Activated CD4-positive, alpha-beta T cell treated with anti-CD3 and anti-CD28 coated beads for 1 hour (primary cell): Measurements from ENCODE around the gene GFM1.

Source experiments
- DNase-seq: peaks from one replicate; pipeline ENCODE4 v3.0.0-alpha.2; 2020

Gene GFM1

DNA sequence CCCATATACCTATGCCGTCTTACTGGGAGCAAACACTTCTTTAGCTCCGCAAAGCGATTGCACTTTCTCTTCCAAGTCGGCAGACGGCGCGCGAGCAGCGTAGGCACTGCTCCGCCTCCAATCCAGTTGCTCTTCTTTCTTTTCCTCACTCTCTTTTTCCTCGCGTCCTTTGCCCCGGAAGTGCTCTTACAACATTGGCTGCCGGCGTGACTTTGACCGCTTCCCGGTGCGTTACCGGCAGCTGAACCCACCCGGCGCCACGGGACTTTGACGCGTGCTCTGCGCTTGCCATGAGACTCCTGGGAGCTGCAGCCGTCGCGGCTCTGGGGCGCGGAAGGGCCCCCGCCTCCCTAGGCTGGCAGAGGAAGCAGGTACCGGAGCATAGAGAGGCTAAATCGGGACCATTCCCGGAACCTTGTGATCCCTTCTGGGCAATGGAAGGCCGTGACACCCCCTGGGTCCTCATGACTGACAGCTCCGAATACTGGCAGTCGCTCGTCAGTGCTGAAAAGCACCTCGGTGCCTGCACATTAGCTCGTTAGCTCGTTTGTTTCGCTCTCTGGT lies at the start of gene GFM1:
Gene GFM1 (plus strand): TSS at position 183 of the 564 bp plus-strand sequence. CDS start 108 bp downstream, at position 291.
- DNase-seq, result peak; percentile 78

DNA sequence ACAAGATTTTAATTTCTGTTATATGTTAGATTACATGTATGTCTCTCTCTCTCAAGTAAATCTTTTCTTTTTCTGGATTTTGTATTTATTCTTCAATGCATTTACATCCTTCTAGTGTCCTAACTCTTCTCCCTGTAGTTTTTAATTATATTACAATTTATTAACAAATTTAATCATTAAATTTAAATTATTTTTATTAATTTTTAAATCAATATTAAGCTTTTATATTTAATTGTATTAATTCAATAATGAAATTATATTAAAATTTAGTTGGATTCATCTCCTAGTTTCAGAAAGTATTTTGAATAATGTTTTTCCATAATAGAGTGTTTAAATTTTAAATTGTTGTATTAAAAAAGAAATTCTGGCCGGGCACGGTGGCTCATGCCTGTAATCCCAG lies 43.5 kb upstream of the GFM1 start:
- DNase-seq, result no peak

DNA sequence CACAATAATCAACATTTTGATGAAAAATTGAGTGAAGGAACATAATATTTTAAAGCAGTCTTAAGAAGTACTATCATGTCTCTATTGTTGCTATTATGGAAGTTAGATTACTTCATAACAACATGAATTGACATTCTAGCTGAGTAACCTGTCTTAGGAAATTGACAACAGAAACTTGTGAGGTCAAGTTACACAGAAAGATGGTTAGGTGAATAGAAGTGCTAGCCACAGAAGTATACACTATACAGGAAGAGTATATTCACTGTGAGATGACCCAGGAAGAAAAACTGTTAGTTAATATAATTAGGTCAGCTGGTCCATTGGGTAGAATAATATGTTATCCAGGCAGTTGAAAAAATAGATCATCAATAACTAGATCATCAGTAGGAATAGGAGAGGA lies 42.1 kb upstream of the GFM1 start:
- no peak for DNase-seq

DNA sequence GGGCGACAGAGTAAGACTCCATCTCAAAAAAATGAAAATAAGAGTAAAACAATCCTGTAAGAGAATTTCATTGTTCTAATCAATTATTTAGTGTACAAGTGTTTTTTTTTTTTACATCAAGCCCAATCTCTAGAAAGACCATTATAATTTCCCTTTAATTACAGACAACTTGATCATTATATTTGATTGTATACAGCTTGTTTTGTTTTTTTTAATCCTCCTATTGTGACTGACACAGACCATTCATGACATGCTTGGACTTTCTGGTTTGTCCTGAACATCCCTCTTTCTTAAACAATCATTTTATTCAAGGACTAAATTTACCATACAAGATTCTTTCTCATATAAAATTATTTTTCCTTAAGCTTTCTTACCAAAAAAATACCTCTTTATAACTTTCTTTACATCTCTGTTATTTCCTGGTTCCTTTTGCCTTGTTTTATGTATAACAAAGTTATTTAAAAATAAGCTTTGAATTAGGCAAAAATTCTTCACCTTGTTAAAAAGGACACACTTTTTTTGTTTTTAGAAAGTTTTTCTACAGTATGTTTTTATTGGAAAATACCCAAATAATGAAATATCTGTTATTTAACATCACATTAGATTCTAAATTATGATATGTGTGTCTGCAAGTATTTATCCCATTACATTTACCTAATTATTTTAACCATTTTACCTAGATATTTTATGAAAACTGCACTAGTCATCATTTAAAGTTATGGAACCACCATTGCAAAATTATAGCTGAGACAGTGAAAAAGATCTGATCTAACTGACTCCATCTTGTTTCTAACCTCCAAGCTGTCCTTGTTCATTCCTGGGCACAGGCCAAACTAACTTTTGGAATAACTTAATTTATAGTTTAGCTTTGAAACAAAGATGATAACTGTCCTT lies 26.1 kb upstream of the GFM1 start:
- DNase-seq, result no peak

DNA sequence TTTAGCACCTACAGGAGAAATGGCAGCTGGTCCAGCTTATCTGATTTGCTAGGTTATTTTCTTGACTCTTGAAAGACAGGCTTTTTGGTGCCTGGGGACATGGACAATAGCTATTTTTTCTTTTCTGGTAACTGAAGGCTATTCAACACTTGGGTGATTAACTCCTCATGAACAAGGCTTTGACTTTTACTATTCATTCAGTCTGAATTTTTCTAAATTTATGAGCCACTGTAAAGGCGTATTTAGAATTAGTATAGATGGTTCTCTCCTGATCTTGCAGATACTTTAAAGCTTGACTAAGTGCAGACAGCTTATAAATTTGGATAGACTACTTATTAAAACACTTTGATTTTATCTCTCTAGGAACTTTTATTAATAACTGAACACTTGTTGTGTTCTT lies 18.4 kb upstream of the GFM1 start:
- no peak for DNase-seq

DNA sequence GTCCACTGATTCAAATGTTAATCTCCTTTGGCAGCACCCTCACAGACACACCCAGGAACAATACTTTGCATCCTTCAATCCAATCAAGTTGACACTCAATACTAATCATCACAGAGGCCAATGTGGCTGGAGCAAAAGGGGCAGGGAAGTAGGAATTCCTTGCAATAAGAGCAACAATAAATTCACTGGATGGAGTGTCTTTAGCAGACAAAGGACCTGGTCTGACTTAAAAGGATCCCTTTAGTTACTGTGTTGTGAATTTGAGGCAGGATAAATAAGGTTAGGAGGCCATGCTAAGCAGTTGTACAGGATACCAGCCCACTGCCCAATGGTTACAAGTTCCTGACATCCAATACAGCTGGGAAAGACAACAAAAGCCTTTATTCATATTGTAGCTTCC lies 12.3 kb upstream of the GFM1 start:
- DNase-seq, result no peak

DNA sequence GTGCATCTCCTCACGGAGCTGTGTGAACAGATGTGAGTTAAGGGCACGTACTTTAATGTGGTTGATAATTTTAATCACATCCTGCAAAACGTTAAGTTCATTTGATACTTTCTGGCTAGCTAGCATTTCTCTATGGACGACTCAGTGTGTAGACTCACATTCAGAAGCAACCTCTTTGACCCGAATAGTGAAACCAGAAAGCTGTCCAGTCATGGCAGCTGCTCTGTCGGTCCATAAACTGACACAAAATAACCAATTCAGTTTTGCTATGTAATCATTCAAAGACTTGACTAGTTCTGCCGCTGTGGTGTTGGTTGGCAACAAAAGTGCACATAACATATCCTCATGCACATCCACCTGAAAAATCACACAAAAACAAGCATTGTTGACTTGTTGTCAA lies 3.7 kb upstream of the GFM1 start:
- no peak for DNase-seq

DNA sequence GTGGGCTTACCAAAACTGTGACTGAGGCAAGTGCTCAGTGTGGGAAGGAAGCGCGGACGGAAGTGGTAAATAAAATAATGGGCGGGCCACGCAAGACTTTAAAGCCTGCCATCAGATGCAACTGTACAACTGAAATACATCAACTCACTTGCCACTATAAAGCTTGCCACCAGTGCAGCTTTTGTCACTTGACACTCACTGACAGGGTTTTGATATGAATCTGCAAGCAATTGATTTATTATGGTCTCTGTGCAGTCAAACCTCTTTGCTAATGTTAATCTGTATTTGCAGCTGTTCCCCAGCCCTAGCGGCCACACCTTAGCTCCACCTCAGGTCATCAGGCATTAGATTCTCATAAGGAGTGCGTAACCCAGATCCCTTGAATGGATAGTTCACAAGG lies 2.3 kb upstream of the GFM1 start:
- DNase-seq, result no peak

DNA sequence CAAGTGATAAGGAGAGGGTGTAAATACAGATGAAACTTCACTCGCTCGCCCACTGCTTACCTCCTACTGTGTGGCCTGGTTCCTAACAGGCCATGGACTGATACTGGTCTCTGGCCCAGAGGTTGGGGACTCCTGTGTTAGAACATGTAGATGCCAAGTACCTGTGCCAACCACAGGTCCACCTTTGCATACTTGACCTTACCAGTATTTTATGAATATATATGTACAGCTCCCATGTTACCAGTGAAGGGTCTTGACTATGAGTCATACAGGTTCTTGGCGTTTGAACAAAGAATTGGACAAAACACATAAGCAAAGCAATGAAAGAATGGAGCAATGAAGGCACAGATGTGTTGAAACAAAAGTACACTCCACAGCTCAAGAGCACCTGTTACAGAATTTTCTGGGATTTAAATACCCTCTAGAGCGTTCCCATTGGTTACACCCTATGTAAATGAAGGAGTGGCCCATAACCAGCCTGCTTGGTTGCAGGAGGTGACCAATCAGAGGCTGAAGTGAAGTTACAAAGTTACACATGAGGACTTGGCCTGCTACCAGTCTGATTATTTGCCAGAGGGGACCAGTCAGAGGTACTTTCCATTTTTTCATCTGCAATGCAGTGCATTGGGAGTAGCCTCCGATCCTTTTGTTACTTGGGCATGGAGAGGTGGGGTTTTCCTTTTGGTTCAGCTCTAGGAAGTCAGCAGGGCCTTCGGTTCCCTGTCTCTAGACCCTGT lies 1.7 kb upstream of the GFM1 start:
- no peak for DNase-seq

DNA sequence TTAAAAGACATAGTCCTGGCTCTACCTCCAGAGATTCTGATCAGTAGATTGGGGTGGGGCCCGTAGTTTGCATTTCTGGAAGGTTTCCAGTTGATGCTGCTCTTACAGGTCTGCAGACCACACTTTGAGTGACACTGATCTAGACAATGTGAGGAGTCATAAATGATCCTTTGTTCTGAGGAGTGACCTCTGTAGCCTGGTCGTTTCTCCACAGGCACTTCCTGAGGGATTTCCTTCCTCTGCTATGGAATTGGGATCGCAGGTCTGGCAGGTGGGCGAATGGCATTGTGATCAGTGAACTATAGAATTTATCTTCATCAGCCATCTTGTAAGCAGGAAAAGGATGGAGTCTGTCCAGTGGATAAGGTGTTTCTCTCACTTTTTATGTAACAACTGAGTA lies 5.5 kb downstream of the GFM1 start:
- no peak for DNase-seq

DNA sequence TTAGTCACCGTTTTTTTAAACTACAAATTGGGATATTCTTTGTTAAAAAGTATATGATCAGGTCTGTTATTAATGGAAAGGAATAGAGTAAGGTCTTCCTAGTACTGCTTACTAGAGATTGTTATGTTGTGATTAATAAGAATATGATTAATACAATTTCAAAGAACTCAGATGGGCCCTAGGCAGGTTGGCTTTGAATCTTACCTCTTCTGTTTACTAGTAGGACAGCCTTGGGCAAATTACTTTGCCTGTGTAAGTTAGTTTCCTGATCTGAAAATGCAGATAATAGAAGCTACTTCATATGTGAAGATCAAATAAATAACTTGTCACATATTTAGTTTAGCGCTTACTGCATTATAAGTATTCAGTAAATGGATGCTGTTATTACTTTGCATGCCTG lies 6.9 kb downstream of the GFM1 start:
- no peak for DNase-seq

DNA sequence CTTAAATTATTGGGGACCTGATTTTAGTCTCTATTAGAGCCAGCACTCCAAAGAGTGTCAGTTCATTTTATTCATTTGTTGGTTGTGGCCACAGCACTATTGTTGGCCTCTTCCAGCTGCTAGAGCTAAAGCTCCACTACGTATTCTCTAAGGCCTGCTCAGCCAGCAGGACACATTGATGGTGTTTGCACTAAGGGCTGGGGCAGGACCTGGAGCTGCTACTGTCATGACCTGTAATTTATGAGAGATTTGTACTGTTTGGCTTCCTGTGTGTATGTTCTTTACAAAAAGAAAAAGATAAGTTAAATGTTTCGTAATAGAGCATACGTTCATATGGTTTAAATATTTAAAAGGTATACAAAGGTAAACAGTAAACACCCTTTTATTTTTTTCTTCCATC lies 8.1 kb downstream of the GFM1 start:
- no peak for DNase-seq

DNA sequence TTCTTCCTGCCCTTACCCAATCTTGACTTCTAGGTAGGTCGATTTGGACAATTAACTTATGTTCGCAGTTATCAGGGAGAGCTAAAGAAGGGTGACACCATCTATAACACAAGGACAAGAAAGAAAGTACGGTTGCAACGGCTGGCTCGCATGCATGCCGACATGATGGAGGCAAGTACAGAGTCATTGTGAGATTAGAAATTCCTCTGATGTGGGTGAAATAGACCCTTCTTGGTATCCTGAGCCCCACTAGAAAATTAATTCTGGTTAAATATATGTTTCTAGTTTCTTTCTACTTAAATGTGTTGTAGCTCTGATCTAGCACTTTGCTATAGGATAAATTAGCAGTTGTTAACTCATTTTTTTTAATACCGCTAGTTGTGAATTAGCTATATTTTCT lies 14.6 kb downstream of the GFM1 start:
- DNase-seq, result no peak

DNA sequence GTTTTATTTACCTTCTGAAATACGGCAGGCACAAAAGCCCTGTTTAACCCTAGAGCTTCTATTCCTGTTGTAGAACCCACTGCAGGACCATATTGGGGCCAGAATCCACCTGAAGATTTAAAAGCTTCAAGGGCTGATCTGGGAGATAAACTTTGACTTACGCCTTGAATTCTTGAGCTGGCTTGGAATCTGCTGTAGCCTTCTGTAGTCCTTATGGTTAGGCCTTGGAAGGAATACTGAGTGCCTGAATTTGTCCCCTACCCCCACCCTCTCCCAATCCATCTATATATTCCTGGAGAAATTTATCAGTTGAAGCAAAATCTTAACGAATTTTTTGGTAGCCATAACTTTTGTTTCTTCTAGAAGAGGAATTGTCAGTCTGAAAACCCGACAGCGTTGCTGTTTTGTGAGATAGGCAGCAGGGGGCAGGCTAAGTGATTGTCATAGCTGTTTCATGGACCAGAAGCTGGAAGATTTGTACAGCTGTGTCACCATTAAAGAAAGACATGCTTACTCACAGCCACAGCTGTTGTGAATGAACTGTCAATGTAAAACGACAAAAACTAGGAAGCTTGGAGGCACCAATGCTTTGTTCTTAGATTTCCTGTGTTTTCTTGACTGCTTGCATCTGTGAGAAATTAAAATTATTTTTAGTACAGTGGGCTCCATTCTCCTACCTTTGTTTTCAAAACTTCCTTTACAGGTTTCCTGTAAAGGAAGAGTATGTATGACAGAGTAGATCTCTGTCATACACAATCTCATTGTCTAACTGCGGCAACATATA lies 15.3 kb downstream of the GFM1 start:
- no peak for DNase-seq

DNA sequence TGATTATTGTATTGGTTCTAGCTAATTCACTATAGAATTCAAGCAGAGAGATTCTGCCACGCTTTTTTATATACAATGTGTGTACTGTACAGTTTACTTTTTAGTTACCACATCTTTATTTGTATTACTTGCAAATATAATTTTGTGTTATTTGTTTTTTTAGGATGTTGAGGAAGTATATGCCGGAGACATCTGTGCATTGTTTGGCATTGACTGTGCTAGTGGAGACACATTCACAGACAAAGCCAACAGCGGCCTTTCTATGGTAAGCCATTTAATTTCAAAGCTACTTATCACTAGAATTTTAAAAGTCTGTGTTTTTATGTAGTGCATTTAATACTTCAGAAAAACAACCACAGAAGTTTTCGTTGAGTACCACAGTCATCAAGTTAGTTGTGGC lies 16.4 kb downstream of the GFM1 start:
- DNase-seq, result no peak

DNA sequence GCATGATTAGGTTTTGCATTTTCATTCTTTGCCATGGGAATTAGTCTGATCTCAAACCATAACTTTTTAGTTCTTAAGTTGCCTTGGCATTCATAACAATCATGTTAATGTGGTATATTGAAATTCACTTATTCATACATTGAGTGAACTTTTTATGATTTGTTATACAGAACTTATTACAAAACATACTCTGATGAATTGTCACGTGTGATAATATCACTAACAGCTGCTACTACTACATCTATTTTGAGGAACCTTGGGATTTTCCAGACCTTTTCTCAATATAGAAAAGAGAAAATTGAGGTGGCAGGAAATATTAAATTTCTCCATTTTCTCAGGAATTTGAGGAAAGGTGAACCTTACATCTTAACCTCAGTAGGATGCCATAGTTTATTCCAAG lies 18.9 kb downstream of the GFM1 start:
- DNase-seq, result no peak

DNA sequence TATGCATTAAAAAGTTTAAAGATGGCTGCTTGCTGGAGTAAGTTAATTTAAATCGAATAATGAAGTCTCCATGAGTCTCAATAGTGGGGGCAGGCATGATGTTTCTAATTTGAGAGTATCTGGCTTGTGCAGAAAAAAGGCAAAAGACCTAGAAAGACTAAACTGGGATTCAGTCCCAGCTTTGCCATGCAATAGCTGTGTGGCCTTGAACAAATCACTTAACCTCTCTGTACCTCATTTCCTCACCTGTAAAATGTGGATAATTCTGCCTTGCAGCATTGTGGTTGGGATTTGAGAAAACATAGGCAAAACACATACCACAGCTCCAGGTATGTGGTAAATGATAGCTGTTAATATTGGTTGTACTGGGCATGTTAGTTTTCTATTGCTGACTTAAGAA lies 19.5 kb downstream of the GFM1 start:
- DNase-seq, result no peak

DNA sequence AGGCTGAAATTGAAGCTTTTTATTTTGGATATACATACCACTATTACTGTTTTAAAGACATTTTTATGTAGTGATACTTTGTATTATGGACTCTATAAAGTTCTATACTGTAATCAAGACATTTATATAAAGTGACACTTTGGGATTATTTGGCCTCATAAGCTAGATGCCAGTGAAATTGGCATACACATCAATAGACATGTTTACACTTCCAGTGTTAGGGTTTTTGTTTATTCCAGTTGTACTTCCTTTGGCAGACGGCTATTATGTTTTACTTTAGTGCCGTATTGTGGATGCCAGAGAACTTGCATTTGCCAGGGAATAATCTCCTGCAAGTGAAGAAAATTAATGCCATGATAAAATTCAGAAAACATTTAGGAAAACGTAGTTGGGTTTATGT lies 22.1 kb downstream of the GFM1 start:
- no peak for DNase-seq

DNA sequence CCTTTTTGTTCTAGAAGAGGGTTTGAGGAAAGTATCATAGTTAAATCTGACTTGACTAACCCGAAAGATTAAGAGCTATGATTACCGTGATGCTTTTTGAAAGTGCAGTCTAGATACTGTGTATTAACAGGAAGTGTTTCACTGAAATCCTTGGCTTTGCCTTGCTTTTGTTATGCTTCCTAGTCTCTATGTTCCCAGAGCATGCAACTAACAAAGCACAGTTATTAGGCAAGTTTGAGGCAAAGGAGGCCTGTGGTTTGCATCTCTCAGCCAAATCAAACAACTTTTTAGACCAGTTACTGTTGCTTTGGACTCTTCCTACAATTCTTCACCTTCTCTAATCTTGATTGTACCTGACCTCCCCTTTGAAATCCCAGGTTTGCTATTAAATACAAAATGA lies 24.2 kb downstream of the GFM1 start:
- no peak for DNase-seq

DNA sequence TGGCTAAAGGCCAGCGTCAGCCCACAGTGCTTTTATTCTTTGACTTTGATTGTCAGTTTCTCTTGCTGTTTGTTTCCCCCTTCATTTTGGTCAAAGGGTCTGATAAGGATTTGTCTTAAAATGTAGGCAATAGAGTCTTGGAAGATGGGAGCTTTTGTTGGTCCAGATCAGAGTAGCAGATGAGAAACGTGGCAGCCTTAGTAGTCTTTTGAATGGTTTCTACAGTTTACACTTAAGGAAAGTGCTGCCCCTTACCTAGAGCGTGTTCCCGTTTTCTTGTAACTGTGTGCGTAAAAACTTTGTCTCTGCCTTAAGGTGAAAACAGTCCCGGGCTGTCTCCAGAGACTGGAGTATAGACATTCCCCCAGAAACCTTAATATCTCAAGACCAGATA lies 27.5 kb downstream of the GFM1 start:
- no peak for DNase-seq

DNA sequence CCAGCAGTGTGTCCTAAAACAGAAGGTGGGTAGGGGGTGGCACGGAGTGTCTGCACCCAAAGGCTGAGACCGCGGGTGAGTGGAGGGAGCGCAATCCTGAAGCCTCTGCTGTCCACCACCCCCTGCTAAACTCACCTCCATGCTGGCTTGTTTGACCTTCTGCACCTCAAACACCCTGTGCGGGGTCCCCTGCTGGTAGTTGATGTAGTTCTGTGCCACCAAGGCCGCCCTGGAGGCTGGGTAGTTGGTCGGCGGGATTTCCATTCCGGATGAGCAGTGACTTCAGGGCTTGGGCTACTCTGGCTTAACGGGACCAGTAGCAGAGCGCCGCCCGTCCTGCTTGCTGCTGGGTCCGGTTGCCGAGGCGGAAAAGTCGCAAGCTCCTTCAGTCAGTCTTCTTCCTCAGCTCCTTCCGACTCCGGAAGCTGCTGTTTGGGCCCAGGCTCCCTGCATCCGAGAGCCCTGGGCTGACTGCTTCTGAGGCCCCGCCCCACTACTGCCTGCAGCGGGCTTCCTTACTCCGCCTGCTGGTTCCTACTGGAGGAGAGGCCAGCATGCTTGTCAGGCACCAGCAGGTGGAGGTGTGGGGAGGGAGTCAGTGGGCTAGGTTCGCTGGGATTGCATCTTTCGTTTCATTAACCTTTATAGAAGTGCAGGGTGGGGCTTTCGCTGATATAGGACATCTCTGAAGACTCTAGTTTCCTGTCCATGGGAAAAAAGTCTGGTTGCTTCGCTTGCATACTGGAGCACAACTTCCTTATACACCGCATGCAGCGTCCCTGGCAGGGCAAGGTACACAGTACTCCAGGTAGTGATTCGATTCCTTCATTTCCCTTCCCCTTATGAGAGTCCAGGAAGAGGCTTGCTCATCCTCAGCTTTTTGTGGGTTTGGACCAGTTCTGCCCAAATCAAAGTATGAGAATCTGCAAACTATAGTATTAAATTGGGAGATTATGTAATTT lies 28.2 kb downstream of the GFM1 start, which contains the start of gene LXN:
Gene LXN (minus strand): TSS at position 434 of the 962 bp plus-strand sequence. CDS start 170 bp downstream, at position 264.
- peak; percentile 62 for DNase-seq

DNA sequence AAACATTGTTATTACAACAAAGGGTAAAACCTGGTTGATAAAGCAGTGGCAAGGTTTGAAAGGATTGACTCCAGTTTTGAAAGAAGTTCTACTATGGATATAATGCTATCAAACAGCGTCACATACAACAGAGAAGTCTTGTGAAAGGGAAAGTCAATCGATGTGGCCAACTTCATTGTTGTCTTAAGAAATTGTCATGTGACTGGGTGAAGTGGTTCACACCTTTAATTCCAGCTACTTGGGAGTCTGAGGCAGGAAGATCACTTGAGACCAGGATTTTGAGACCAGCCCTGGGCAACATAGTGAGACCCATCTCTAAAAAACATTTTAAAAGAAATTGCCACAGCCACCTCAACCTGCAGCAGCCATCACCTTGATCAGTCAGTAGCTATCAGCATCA lies 34.4 kb downstream of the GFM1 start:
- no peak for DNase-seq
